IPS-11a (cell line): ENCODE results near the gene DCDC2C.
"Not testable (repeated sequence)": the region's sequence is repeated elsewhere in the genome, so short reads cannot be mapped to it uniquely, and the experiment has no call there.

Experiments
- H3K4me3 ChIP-seq: one replicate; pipeline ENCODE4 v1.5.1; 2013; ENCODE audit warnings: low read depth, low read length, control low read depth

The DCDC2C gene

DNA sequence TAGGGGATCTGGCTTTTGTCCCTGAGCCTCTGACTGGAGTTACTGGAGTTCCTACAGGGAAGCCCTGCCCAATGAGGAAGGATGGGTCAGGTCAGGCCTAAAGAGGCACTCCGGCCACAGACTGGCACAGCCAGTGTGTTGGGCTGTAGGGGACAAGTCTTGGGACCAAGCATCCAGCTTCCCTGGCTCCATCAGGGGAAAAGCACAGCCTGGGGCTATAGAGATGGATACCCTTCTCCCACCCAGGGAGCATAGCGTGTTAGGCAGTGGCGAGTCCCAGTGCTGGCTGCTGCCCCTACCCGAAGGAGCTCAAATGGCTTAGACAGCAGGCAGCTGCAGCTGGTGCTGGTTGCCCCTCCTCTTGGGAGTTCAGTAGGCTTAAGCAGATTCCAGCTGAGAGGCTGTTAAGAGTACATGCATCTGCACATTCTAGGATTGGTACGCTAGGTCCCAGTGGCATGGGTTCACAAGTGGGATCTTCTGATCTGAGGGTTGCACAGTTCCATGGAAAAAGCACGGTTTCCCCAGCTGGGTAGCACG lies 111.4 kb downstream of the DCDC2C start:
- no peak overlapping the region for H3K4me3 ChIP-seq

DNA sequence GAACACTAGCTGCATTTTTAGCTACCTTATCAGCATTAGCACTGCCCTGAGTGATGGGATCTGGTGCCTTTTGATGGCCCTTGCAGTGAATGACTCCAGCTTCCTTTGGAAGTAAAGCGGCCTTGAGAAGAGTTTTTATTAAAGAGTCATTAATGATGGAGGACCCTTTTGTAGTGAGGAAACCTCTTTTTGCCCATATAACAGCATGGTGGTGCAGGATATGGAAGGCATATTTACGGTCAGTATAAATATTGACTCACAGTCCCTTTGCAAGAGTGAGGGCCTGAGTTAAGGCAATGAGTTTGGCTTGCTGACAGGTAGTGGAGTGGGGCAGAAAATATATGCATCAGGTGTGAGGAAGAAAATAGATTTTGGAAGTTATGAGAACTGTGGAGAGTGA lies 113.8 kb downstream of the DCDC2C start:
- not testable (repeated sequence) for H3K4me3 ChIP-seq

DNA sequence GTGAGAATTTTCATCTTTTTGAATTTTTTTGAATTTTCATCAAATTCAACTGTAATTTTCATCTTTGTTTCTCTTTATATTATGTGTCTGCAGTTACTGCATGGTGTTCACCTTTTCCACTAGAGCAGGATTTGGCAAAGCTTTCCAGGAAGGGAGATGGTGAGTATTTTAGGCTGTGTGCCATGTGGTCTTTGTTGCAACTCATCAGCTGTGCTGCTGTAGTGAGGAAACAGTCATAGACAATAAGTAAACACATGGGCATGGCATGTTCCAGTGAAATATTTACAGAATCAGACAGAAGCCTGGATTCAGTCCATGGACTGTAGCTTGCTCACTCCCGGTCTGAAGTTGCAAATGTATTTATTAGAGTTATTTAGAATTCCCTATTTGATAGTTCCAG lies 120.4 kb downstream of the DCDC2C start:
- no peak overlapping the region for H3K4me3 ChIP-seq

DNA sequence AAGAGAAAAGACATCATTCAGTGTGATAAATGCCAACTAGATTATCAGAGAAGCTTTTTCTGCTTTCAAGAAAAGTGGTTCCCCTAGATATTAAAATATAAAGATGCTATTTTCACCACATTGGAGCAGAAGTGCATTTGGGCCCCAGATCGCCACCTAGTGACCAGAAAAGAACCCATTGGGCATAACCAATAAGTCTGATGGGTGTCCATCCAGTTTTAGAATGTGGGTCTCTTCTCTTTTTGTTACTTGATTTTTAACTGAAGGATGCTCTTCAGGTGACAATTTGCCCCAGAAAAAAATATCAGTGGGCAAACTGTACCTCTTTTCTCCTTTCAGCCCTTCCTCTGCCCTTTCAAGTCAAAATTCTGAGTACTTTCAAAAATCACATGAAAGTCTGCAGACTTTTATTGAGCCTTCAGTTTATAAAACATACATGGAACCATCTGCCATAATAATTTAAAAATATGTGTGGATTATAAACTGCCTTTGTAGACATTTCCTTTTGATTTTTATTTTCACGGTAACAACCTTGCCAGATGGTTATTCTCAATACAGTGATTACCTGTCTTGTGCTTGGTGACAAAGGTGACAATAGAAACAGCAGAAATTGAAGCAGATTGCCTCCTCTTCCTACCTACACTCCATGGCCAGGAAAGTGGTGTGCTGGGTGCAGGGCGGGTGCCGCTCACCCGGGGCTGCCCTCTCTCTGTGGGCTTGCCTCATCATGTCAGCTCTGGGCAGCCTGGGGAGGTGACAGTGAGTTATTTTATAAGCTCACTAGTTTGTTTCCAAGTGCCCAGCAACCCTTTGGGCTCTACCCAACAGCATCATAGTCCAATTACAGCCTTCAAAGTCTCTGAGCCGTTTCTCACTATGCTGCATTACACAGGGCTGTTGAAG lies 124.5 kb downstream of the DCDC2C start:
- H3K4me3 ChIP-seq, result no peak overlapping the region

DNA sequence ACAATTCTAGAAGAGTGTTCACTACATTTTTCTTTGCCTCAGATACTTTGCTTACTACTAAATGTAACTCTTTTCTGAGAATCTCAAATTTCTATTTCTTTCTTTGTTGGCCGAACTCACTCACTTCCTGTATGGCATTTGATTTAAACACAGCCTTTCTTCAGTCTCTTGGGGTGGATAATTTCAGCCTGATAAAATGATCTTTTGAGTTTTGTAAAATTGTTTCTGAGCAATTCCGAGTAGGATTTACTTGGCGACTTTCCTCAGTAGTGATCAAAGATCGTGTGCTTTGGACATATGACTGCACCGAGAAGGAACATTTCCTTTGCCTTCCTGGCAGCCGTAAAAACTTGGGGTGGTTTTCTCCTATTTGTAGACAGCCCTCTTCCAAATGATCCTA lies 127.4 kb downstream of the DCDC2C start:
- no peak overlapping the region for H3K4me3 ChIP-seq

GRCh38 chr2:3837086-3837485 lies 133.7 kb downstream of the DCDC2C start:
- no peak overlapping the region for H3K4me3 ChIP-seq

DNA sequence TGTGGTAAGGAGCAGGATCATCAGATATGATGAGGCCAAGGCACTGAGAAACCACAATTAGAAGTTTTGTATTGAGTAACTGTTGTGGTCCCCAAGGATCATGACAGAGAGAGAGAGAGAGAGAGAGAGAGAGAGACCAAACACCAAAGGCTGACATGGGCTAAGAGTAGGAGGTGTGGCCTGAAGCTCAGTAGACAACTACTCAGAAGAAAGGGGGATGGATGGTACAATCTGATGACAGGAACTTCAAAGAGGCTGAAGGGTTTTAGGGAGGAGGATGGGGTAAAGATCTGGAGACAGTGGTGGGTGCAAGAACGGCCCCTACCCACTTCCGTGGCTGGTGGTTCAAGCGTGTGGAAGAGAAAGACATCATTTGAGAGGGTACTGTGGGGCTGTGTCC lies 135.0 kb downstream of the DCDC2C start:
- no peak overlapping the region for H3K4me3 ChIP-seq

DNA sequence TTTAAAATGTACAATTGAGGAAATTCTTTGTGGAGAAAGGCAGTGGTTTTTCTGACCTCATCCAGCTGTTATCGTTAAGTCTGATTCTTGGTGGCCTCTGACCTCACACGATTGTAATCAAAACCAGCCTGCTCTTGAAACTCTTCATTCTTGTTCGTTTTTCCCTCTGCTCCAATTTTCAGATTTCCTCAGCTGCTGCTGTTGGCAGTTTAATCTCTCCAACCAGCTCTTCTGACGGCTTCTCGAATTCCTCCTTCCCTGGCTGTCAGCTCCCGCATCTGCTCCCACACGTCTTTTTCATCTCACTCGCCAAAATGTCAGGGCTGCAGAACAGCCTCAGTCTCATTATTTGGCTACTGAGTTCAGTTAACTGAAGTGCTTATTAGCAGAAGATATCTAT lies 136.1 kb downstream of the DCDC2C start:
- H3K4me3 ChIP-seq, result no peak overlapping the region

- no peak overlapping the region for H3K4me3 ChIP-seq
Measured at GRCh38 chr2:3840611-3841155, 137.3 kb downstream of the DCDC2C start.

- no peak overlapping the region for H3K4me3 ChIP-seq
Measured at GRCh38 chr2:3847397-3848052, 144.2 kb downstream of the DCDC2C start.

- H3K4me3 ChIP-seq, result no peak overlapping the region
Measured at GRCh38 chr2:3848776-3849175, 145.4 kb downstream of the DCDC2C start.

DNA sequence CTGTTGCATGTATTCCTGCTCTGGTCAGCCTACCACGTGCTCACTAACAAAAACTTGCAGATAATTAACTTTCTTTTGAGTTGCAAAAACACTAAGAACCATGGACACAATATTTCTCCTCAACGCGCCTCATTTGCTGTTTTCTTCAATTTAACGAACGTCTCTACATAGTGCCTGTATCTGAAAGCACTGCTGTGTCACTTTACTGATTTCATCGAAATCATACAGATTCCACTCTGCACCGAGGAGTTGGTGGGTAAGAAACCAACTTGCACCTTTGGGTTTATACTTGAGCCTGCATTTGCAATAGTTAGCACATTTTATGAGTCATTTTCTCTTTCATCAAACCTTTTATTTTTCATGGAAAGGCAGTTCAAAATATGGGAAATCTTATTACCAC lies 145.8 kb downstream of the DCDC2C start:
- no peak overlapping the region for H3K4me3 ChIP-seq

GRCh38 chr2:3857576-3857975 lies 154.2 kb downstream of the DCDC2C start:
- no peak overlapping the region for H3K4me3 ChIP-seq

DNA sequence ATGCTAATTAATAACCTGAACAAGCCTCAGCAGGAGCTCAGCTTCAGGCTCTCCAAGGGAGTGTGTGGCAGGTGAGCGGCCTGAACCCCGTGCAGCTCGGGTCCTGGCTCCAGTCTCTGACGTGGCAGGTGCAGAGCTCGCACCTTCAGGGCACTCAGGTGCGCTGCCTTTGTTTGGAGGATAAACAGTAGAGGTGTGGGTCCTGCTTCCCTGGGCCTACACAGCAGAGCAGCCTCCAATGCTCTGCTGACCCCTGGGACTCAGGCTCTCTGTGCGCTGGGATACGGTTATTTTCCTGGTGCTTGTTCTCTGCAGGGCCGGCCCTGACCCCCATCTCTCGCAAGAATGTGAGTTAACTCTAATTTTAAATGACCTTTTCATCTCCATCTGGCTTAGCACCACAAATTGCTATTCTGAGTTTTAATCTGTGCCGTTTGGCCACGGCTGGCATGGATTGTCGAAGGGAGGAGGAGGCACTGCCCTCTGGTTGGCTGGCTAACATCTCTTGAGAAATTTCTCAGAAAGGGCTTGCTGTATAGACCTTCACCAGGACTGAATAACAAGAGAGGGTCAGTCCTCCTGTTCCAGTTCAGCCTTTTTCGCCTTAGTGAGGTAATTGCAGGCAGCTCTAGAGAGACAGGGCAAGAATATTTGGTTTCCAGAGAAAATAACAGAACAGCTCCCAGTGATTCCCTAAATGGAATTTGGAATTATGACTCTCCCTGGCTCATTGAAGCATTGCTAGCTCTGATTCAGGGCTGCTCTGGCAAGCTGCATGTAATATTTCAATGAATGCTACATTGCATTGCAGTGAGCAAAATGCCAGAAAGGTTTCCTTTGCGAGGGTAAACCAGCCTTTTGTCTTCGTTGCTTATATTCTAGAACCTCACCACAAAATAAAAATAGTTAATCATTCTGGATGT lies 161.8 kb downstream of the DCDC2C start:
- no peak overlapping the region for H3K4me3 ChIP-seq

DNA sequence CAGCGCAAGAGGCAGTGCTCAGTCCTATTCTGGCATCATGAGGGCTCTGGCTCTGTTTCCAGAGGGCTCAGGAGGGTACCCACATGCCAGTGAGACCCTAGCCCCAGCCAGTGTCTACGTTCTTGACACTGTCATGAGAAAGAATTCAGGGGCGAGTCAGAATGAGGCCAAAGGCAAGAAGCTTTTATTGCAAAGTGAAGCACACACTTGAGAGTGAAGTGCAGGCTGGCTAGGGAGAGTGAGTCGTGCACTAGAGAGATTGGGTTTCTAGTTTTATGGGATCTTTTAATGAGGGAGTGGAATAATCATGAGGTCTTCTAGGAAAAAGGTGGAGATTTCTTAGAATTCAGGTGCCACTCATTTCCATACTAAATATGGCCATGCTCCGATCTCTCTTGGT lies 164.1 kb downstream of the DCDC2C start:
- no peak overlapping the region for H3K4me3 ChIP-seq

- no peak overlapping the region for H3K4me3 ChIP-seq
Measured at GRCh38 chr2:3868012-3868805, 164.8 kb downstream of the DCDC2C start.

GRCh38 chr2:3870222-3870621 lies 166.8 kb downstream of the DCDC2C start:
- H3K4me3 ChIP-seq, result no peak overlapping the region

- H3K4me3 ChIP-seq, result no peak overlapping the region
Measured at GRCh38 chr2:3871002-3871401, 167.6 kb downstream of the DCDC2C start.

DNA sequence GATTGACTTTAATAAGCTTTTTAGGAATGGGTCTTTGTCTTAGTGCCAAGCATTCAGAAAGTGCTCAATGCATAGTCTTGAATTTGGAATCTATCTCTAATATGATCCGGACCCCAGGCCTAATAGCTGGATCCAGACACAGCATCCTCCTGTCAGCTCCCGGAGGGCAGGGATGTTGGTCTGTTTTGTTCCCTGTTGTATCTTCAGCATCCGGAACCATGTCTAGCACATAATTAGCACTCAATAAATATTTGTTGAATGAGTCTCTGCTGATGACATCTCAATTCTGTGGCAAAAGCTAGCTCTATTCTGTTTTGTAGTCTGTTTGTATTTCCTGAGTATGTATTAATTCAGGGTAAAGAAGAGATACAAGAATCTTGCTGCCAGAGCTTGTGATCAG lies 169.1 kb downstream of the DCDC2C start:
- H3K4me3 ChIP-seq, result no peak overlapping the region

DNA sequence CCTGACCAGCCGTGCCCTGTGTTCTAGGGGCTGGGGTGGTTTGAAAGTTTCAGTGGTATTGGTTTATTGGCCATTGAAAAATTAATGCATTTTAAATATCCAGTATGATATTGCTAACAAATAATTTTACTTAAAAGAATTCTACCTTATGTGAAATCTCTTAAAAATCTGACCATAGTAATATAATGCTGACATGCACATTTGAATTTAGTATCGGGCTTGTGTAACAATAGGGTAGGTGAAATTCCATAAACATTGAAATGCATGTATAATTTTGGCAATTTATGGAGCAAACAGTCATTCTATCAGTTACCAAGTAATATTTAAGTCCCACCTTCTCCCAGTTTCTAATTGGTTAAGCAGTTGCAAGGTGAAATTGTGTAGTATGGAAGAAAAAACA lies 170.5 kb downstream of the DCDC2C start:
- no peak overlapping the region for H3K4me3 ChIP-seq
